DMS153 treated with DMSO at 0.1 percent for 48 hours (cell line): ENCODE results near the gene TTC39A.

Experiments
- DNase-seq: peaks from one replicate; lab custom pipeline; 2025; ENCODE audit not compliant: unreplicated experiment; lab: John Stamatoyannopoulos, UW

The TTC39A gene

DNA sequence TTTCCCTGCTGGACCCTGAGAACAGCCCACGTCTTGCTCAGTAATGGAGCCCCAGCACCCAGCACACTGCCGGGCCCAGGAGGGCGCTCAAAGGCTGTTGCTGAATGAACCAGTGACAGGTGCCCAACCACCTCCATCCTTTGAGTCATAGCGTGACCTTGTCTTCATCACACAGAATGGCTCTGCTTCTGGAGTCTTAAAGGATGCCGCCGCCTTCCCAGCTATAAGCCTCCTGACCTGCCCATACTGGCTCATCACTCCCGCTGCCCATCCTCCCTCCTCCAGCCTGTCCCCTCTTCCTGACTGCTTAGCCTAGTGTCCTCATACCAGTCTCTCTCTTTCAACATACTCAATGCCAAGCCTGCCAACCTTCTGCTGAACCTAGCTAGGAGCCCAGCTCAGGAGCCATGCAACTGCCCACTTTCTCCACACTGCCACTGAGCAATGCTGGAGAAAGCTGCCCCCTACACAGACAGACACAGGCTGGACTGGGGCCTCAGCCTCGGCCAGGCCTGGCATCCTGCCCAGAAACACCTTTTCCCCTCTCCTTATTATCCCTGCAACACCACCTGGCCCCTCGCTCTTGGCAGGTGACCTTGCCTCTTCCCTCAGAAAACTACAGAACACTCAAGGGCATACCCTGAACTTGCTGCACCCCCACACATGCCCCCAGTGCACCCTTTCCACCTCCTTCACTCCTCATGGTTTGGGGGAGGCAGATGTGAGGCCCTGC lies 14.1 kb downstream of the TTC39A start:
- DNase-seq, result no peak

DNA sequence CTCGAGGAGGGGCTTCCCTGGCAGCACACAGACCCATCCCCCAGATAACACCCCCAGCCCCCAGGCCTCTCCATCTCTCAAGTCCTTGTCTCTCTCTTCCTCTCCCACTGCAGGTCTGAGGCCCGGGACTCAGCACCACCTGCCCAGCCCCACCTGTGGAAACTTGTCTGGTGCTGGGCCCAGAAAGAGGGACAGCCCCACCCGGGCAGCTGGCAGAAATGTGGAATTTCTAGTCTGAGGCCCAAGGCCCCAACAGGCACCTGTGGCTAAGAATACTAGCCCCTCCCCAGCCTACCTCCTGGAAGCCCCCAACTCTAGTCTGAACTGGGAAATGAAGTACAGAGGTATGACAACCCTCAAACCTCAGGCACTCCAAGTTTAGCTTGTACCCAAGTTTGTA lies 15.4 kb downstream of the TTC39A start:
- DNase-seq, result no peak

DNA sequence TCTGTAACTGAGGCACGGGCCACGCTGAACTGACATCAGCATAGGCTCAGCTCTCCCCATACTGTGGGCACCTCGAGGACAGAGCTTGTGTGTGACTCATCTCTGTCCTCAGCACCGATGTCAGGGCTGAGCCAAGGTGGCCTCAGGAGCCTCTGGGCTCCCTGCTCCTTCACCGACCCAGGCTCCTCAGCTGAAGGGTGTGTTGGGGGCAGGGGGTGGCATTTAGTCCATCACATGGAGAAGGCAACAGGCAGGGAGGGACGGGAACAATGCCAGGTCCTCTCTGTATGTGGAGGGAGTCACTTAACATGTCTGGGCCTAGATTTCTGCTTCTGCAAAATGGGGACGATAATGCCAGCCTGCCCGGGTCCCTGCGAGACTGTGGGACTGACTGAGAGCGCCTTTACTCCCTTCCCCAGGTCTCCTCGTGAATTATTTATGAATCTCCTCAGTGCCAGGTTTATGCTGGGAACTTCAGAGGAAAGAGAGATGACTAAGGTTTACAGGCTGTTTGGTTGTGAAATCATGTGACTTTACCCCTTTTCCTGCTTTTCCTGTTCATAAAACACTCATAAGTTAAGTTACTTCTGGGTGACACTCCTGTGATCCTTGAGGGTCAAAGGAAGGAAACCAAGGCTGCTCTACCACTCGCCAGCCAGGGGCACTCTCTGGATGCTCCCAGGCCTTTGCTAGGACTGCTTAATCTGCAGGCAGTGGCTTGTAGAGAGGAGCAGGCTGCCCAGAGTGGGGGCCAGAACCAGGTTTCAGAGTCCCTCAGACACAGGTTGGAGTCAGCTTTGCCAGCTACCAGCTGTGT lies 16.2 kb downstream of the TTC39A start:
- DNase-seq, result peak; percentile 24

DNA sequence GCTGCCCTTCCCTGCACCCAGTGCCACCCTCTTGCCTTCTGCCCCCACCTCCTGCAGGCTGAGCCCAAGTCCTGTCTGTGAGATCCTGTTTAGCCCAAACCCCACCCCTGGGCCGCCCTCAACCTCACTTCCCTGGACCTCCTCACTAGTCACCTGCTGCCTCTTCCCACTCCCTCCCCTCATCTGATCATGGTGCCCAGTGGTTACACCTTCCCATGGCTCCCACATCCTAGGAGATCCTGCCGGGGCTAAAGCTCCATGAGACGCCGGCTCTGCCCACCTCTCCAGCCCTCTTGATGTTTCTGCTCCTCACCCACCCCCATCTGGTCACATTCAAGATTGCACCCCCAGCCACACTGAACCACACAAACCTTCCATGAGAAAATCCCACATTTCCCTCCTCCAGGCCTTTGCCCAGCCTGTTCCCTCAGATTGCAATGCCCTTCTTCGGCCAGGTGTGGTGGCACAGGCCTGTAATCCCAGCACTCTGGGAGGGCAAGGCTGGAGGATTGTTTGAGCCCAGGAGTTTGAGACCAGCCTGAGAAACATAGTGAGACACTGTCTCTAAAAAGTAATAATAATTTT lies 17.0 kb downstream of the TTC39A start:
- DNase-seq, result no peak

DNA sequence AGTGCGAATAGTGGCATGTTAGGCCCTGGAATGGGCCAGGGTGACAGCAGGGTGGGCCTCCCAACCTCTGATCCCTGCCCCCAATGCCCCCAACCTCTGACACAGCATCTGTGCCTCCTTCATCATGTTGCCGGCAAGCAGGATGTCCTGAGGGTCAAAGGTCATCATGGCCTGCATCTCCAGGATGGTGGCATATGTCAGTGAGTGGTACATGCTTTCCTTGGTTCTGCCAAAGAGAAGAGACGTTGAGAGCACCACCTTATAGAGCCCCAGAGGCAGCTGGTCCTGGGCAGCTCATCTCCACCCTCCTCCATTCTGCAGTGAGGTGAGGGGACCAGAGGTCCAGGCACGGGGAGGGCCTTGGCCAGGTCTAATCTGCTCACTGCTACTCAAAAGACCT lies 17.6 kb downstream of the TTC39A start:
- DNase-seq, result no peak

DNA sequence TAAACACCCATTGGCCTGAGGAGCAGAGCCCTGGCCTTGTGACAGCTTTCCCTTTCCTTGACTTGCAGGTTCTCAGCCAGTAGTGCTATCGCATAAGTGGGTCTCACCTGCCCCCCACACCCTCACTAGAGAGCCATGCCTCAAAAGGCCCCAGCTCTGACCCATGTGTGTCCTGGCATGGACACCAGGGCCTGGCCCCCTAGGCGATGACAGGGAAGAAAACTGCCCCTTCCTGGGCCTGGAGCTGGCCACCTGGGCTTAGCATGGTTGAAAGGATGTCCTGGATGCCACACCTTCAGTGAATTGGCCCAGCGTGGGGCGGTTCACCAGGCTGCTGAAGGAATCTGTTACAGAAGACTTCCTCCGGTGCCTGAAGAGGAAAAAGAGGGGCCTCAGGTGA lies 18.5 kb downstream of the TTC39A start:
- no peak for DNase-seq

DNA sequence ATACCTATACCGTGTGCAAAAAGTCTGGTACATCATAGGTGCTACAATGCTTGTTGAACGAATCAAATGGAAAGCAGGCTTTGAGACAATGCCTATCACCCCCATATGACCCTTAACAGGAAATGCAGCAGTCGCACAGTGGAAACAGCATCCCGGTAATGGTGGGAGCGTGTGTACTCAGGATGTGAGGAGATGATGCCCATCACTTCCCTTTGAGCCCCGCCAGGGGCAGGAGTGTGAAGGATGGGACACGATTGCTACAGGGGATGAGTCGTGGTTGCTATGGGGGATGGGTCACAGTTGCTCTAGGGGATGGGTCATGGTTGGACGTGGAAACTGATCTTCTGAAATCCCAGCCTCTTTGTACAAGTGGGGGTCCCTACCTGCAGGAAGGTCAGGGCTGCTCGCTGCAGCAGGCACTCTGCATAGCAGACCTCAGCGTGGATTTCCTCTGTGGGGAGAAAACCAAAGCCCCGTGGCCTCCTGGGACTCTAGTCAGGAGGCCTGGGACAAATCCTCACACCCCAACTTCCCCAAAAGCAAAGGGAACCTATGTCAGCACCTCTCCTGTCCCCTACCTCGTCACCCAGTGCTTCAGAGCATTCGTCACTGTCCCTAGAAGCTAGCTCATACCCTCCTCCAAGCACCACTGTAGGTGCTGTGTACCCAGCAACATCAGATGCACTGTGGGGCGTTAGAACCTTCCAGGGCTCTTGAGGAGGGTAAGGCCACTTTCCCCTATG lies 19.3 kb downstream of the TTC39A start:
- no peak for DNase-seq

DNA sequence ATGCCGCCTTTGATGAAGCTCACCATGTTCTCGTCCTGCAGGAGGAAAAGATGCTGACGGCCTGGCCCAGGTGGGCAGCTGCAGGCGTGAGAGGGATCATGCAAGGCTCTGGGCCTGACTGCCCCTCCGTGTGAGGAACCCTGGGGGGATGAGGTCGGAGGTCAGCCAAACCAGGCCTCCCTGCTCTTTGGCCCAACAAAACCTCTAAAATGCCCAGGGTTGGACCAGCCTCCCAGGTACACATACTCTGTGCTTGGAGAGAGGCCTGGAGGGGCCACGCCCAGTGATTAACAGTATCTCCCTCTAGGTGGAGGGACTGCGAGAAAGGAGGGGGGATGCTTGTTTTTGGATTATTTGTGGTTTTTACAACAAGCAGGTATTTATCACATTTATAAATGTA lies 21.1 kb downstream of the TTC39A start:
- DNase-seq, result no peak

DNA sequence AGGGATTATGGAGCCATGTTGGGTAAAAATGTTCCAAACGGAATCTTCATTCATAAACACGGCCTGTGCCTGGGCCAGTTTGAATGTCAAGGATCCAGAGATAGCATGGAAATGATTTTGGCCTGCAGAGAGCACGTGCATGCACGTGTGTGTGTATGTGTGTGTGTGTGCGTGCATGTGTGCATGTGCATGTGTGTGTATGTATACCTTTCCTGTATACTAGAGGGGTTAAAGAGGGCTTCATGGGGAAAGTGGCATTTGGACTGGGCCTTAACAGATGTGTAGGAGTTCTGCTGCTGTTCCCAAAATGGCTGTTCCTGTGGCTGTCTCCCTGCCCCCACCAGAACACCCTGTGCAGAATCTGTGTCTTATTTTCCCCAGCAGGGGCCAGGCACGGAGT lies 21.7 kb downstream of the TTC39A start:
- no peak for DNase-seq

DNA sequence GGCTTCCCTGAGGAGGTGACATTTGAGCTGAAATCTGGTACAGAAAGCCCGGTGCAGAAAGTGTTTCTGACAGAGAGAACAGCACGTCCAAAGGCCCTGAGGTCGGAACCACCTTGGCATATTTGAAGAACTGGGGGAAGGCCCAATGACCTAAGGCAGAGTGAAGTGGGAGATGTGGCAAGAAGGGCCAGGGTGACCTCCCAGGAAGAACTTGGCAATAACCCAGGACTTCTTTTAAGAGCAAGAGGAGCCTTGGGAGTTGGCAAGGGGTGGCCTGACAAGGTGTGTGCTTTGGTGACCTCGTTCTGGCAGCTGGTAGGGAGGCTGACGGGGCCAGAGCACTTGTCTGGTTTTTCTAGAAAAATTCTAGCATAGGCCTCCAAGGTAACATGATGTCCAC lies 23.4 kb downstream of the TTC39A start:
- no peak for DNase-seq

DNA sequence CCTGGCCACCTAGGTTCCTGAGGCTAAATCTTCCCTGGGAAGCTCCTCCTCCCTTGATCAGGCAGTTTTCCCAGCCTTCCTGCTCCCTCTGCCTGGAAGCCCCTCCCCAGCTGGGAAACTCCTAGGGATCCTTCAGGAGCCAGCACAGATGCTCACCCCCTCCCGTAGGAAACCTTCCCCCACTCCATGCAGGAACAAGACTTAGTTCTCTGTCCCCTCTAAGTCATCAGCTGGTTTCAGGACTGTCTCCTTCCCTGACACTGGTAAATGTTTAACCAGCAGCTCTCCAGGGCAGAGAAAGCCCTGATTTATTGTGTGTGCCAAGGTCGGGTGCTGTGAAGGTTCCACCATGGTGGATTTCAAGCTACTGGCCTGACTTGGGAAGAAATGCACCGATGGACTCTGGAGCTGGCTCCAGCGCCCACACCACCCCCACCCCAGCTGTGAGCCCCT lies 25.0 kb downstream of the TTC39A start:
- no peak for DNase-seq

DNA sequence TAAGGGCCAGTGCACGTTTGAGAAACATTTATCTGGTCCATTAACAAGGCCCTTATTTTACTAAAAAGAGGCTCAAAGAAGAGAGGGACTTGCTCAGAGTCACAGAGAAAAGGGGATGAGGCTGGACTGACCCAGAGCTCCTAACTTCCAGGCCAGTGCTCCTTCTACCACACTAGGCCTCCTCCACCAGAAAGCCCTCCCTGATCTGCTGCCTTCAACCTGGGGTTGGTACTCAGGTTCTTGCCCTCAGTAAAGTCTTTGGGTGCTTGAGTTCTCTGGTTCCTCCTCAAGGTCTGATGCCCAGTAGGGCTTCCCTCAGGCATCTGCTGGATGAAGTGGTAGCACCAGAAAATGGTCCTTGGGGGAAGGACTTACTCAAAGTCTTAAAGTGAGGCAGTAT lies 26.0 kb downstream of the TTC39A start:
- DNase-seq, result no peak

DNA sequence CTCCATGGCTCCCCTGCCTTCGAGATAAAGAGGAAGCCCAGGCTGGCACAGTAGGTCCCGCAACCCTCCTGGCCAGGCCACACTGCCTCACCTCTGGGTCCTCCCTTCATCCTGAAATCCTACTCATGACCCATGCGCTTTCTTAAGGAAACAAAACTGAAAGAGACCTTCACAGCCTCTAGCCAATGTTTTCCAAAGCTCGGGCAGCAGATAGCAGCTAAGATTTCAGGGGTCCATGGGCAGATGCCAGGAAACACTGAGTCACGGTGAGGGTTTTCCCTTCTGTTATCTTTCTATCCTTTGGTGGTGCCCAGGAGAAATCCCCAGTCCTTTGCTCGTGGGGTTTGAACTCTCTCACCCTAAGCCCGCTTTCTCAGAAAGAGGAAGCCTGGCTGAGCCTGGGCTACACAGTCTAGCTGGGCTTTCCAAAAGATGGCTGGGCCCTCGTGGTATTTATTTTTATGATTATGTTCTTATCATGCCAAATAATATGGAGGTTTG lies 26.6 kb downstream of the TTC39A start:
- DNase-seq, result no peak

DNA sequence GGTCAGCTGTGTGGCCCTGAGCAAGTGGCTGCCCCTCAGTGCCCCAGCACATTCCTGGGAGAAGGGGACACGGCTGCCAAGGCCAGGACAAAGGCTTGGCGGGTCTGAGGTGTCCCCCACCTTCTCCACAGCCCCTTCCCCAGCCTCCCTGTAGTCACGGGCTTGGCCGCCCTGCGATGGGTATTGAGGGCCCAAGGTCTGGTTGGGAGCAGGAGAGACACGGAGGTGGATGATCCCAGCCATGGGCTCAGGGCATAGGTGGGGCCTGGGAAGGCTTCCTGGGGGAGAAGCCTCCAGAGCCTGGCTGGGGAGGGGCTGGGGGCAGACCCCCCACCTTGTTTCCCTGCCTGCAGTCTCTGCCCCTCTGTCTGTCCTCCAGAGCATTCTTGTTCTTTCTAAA lies 27.0 kb downstream of the TTC39A start:
- DNase-seq, result no peak

DNA sequence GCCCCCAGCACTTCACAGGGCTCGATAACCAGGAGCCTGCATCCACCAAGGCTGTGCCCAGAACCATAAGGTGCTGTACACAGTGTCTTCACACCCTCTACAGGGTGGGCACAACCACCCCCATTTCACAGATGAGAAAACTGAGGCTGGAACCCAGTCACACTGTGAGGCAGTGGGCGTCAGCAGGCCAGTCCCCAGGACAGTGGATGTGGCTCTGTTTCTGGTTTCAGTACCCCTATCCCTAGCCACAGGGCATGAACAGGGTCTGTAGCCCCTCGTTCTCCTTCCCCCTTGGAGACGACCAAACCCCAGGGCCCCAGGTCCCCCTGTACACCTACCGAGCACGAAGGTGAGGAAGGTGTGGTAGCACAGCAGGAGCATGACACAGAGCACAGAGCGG lies 27.6 kb downstream of the TTC39A start:
- DNase-seq, result no peak

DNA sequence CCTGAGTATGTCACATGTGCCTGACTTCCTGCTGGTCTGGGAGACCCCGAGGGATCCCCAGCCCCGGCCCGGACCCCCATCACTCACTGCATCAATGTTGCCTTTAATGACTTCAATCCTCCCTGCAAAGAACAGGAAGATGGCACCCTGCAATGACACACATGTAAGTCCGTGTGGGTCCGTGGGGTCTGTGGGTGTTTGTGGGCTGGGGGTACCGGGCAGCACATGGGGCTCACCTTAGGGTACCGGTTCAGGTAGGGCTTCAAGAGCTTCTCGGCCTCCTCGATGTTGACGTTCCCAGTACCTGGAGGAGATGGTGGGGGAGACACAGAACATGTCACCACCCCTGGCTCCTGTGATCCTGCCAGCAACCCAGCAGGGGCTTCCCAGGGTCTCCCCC lies 28.1 kb downstream of the TTC39A start:
- no peak for DNase-seq

DNA sequence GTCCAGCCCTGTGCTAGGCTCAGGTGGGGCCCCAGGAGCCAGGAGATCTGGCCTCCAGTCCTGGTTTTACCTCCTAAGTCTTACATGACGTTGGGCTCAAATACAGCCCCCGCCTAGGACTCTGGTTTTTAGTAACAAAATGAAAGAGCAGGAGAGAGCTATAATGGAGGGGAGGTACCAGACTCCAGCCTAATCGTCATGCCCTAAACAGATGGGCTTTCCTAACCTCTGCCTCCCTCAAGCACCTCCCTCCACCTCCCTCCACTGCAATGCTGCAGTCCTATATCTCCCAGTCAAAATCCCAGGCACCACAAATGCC lies 28.6 kb downstream of the TTC39A start:
- no peak for DNase-seq

DNA sequence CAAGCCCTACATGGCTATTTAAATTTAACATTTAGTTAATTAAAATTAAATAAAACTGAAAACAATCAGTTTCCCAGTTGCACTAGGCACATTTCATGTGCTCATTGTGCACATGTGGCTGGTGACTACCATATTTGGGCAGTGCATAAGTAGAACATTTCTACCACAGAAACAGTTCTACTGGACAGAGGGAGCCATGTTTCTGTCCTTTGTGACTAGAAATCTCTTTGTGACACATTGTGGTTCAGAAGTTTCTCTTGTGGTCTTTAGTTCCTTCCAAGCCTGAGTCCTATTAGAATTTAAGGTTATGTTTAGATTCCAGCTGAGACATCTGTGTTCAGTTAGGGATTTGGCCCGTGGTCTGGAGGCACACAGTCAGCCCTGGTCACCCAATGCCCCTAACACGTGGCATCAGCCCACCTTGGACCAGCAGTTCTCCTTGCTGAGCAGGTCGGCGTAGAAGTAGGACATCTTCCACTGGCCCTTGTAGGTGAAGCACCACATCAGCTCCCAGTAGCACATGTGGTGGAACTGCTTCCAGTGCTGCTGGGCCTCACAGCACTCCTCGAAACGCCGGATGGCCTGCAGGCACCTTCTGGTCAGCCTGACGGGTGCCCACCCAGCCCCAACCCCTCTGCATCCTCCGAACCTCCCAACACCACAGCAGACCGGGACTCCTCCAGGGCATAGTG lies 29.1 kb downstream of the TTC39A start:
- no peak for DNase-seq

DNA sequence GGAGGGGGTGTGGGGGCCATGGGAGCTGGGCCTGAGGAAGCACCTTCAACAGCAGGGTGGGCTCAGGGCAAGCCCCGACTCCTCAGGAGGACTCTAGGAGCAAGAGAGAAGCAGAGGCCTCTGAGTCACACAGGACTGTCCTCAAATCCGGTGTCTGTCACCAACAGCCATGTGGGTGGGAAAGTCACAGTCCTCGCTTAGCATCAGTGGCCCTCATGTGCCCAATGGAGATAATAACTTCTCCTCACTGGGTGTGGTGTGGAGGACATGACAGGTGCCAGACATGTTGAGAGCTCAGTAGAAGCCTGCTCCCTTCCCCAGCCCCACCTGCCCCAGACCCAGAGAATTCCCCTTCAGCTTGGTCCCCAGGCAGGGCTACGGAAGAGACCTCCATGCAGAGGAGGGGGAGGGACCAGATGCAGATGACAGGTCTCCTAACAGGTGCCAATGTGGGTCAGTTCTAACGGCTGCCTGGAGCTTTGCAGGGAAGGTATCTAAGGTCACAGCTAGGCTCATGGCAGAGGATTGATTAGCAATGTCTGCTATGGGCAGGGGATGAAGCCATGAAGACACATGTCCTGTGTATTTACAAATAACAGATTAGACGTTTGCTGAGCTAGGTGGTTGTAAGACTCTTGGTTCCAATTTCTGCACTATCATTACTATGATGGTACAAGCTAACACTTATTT lies 30.2 kb downstream of the TTC39A start:
- DNase-seq, result no peak

DNA sequence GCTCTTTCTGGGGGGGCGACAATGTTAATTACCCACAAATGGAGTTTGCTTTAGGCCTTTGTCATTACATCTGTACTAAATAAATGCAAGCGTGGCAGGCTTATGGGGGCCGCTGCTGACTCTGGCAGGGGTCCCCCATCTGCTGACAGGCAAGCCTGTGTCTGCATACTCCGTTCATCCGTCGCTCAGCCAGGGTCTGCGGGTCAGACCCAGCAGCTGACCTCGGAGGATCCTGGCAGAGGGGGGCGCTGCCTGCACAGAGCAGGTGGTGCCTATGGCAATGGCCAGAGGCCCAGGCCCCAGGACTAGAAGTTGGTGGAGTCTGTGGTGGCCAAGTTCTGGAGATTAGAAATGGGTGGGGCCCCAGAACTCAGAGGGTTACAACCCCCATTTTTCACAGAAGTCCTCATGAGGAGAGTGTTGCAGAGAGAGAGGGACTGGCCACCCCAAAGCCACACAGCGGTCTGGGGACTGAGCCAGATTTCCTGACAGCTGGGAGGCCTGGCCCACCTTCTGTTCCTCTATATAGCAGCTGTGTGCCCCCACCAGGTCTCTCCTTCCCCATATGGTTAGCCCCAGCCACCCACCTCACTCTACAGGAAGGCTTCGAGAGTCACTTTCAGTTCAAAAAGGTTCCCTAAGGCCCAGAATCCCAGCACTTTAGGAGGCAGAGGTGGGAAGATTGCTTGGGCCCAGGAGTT lies 31.0 kb downstream of the TTC39A start:
- no peak for DNase-seq
